ENCODE results near the gene RTL9. TPM values are rescaled to one million over a fixed set of nuclear protein-coding genes. Genes with fewer than 3 reads are reported as not detected.
"Not testable (repeated sequence)": the region's sequence is repeated elsewhere in the genome, so short reads cannot be mapped to it uniquely, and the experiment has no call there.

The RTL9 gene
- total RNA-seq, 1 experiment from 2014 or later: not detected

GRCh38 chrX:110331444-110332030, 27.1 kb upstream of the RTL9 start:
- no peak overlapping the region for H3K27ac ChIP-seq (ENCODE audit: low read length)
- CTCF ChIA-PET: no interaction called here
- intact Hi-C loops (cut with micrococcal nuclease; ENCODE audit: unreplicated experiment): no loop called here
- no peak overlapping the region for H3K4me3 ChIP-seq (ENCODE audit: low read depth in 2 of 2, low read length in 2 of 2)
- no peaks in the 10 kb centered on the region for H3K36me3 ChIP-seq (ENCODE audit: control insufficient read depth, insufficient read depth, low read length)
- H3K9me3 ChIP-seq (ENCODE audit: control insufficient read depth, insufficient read depth, low read depth, low read length): no peaks in the 10 kb centered on the region
- no peaks in the 10 kb centered on the region for H3K27me3 ChIP-seq (ENCODE audit: control insufficient read depth, insufficient read depth, low read length)
- in situ Hi-C loops (cut with HindIII; ENCODE audit: low pct_unique_long_range_greater_than_20kb, low sequenced_read_pairs): no loop called here
- TF ChIP-seq CTCF (IDR thresholded peaks at IDR 0.05): no peak
- TF ChIP-seq TCF7L2 (IDR thresholded peaks at IDR 0.05; ENCODE audit: low read depth, low read length): no peak
- no peak for TF ChIP-seq SIN3A (IDR thresholded peaks at IDR 0.05; ENCODE audit: borderline replicate concordance, insufficient read depth, low read depth, low read length)
- no peak for TF ChIP-seq REST (IDR thresholded peaks at IDR 0.05; ENCODE audit: insufficient read depth in 1 of 2, low read depth in 2 of 2, low read length in 1 of 2)
- TF ChIP-seq POLR2AphosphoS5 (IDR thresholded peaks at IDR 0.05; ENCODE audit: low read depth, low read length): no peak
- DNase-seq (ENCODE audit: low read depth, low spot score) (no peak), ATAC-seq (no peak)
- BruUV-seq (replicated peaks): no TSS peak
- POLR2A ChIA-PET: no interaction called here
- no peaks in the 10 kb centered on the region for H3K4me1 ChIP-seq (ENCODE audit: control insufficient read depth, insufficient read depth, low read length)

GRCh38 chrX:110333458-110333857, 25.2 kb upstream of the RTL9 start:
- POLR2A ChIA-PET; H3K9me3 ChIP-seq (ENCODE audit: control insufficient read depth, insufficient read depth, low read depth, low read length); BruUV-seq (replicated peaks); H3K27ac ChIP-seq (ENCODE audit: low read length); DNase-seq (ENCODE audit: low read depth, low spot score); H3K4me3 ChIP-seq (ENCODE audit: low read depth in 2 of 2, low read length in 2 of 2); ATAC-seq; CTCF ChIA-PET; H3K4me1 ChIP-seq (ENCODE audit: control insufficient read depth, insufficient read depth, low read length); in situ Hi-C loops (cut with HindIII; ENCODE audit: low pct_unique_long_range_greater_than_20kb, low sequenced_read_pairs); H3K36me3 ChIP-seq (ENCODE audit: control insufficient read depth, insufficient read depth, low read length); H3K27me3 ChIP-seq (ENCODE audit: control insufficient read depth, insufficient read depth, low read length); intact Hi-C loops (cut with micrococcal nuclease; ENCODE audit: unreplicated experiment): not testable (repeated sequence)

GRCh38 chrX:110338935-110339334, 19.7 kb upstream of the RTL9 start:
- Histone ChIP-seq H3K9me3 (ENCODE audit: control insufficient read depth, insufficient read depth, low read depth, low read length) (no peaks in the 10 kb centered on the region), H3K4me3 (ENCODE audit: low read depth in 2 of 2, low read length in 2 of 2) (no peak overlapping the region), H3K36me3 (ENCODE audit: control insufficient read depth, insufficient read depth, low read length) (no peaks in the 10 kb centered on the region), H3K27me3 (ENCODE audit: control insufficient read depth, insufficient read depth, low read length) (no peaks in the 10 kb centered on the region), H3K4me1 (ENCODE audit: control insufficient read depth, insufficient read depth, low read length) (no peaks in the 10 kb centered on the region), H3K27ac (ENCODE audit: low read length) (no peak overlapping the region)
- no peak for DNase-seq (ENCODE audit: low read depth, low spot score)
- ATAC-seq: no peak
- in situ Hi-C loops (cut with HindIII; ENCODE audit: low pct_unique_long_range_greater_than_20kb, low sequenced_read_pairs): no loop called here
- intact Hi-C loops (cut with micrococcal nuclease; ENCODE audit: unreplicated experiment): no loop called here
- TF ChIP-seq CTCF (IDR thresholded peaks at IDR 0.05) (no peak), POLR2AphosphoS5 (IDR thresholded peaks at IDR 0.05; ENCODE audit: low read depth, low read length) (no peak), REST (IDR thresholded peaks at IDR 0.05; ENCODE audit: insufficient read depth in 1 of 2, low read depth in 2 of 2, low read length in 1 of 2) (no peak), SIN3A (IDR thresholded peaks at IDR 0.05; ENCODE audit: borderline replicate concordance, insufficient read depth, low read depth, low read length) (no peak), TCF7L2 (IDR thresholded peaks at IDR 0.05; ENCODE audit: low read depth, low read length) (no peak)
- POLR2A ChIA-PET: no interaction called here
- CTCF ChIA-PET: no interaction called here
- no TSS peak for BruUV-seq (replicated peaks)
